Endodermal cell (in vitro differentiated cells): Measurements from ENCODE around the gene PSMB7. TPM values are rescaled to one million over a fixed set of nuclear protein-coding genes. Genes with fewer than 3 reads are reported as not detected.

Experiments used
- DNase-seq: peaks from one replicate; pipeline ENCODE4 v3.0.0-alpha.2; 2017
- H3K27ac ChIP-seq: 2 replicates; pipeline ENCODE4 v1.5.1; 2013; ENCODE audit warnings: mild to moderate bottlenecking, low read depth, low read length, moderate library complexity
- H3K27me3 ChIP-seq: 2 replicates; pipeline ENCODE4 v1.6.1; 2013; ENCODE audit warnings: mild to moderate bottlenecking, low read length, moderate library complexity; ENCODE audit not compliant: insufficient read depth, control insufficient read depth, poor library complexity, severe bottlenecking
- H3K36me3 ChIP-seq: 2 replicates; pipeline ENCODE4 v1.7.0; 2013; ENCODE audit warnings: mild to moderate bottlenecking, low read length, moderate library complexity; ENCODE audit not compliant: control insufficient read depth, insufficient read depth
- H3K4me1 ChIP-seq: one replicate; pipeline ENCODE4 v1.7.0; 2013; ENCODE audit warnings: low read length; ENCODE audit not compliant: control insufficient read depth, insufficient read depth
- H3K4me3 ChIP-seq: 2 replicates; pipeline ENCODE4 v1.5.1; 2013; ENCODE audit warnings: mild to moderate bottlenecking, low read length, moderate library complexity
- H3K9ac ChIP-seq: 2 replicates; pipeline ENCODE4 v1.6.1; 2013; ENCODE audit warnings: mild to moderate bottlenecking, low read length, moderate library complexity; ENCODE audit not compliant: poor library complexity, severe bottlenecking; ENCODE audit errors: extremely low read depth
- H3K9me3 ChIP-seq: 2 replicates; pipeline ENCODE4 v1.6.1; 2013; ENCODE audit warnings: mild to moderate bottlenecking, low read length, moderate library complexity; ENCODE audit not compliant: control insufficient read depth
- H3K27ac Mint-ChIP-seq: 2 replicates; pipeline ENCODE4 v1.8.0; 2020; ENCODE audit warnings: mixed read lengths
- H3K27me3 Mint-ChIP-seq: 2 replicates; pipeline ENCODE4 v1.8.0; 2021; ENCODE audit warnings: mild to moderate bottlenecking, mixed read lengths; ENCODE audit not compliant: insufficient read depth
- H3K36me3 Mint-ChIP-seq: 2 replicates; pipeline ENCODE4 v1.8.0; 2020; ENCODE audit warnings: low read depth, mixed read lengths
- H3K4me1 Mint-ChIP-seq: 2 replicates; pipeline ENCODE4 v1.8.0; 2020; ENCODE audit warnings: mixed read lengths
- H3K4me3 Mint-ChIP-seq: 2 replicates; pipeline ENCODE4 v1.8.0; 2020; ENCODE audit warnings: mild to moderate bottlenecking, moderate library complexity, mixed read lengths
- H3K9me3 Mint-ChIP-seq: 2 replicates; pipeline ENCODE4 v1.8.0; 2020; ENCODE audit warnings: mild to moderate bottlenecking, mixed read lengths
- CTCF ChIP-seq: fragments of 200-600 bp; sonication (generic); conservative IDR thresholded peaks from 2 replicates; pipeline ENCODE4 v1.5.0; 2021; ENCODE audit warnings: antibody characterized with exemption, mild to moderate bottlenecking
- WGBS, 2 experiments: methylation state at CpG; one replicate each; pipeline versions ENCODE4 v1.1.5 to v1.1.7; 2013; ENCODE audit warnings: missing lambda C conversion rate in 2 of 2, mixed read lengths in 1 of 2; ENCODE audit not compliant: insufficient coverage in 1 of 2, insufficient read length in 1 of 2; 5-methylcytosine and 5-hydroxymethylcytosine counted together
- total RNA-seq, 2 donors: library from RNA; stranded (reverse); fragmentation: NEBNext Ultra II Directional in 1 of 2; extraction: Animal tissue kit (Norgen Biotek cat#: 25700) in 1 of 2; gene quantifications; 2 replicates in 1 of 2; 3 replicates in 1 of 2; pipeline ENCODE4 v1.2.1, GENCODE V29; 2021

PSMB7 gene
- total RNA-seq, 2 donors from 2014 or later, result 203 to 223 TPM

- Histone ChIP-seq H3K27ac (no peak overlapping the region), H3K9me3 (no peaks in the 10 kb centered on the region), H3K4me1 (no peaks in the 10 kb centered on the region), H3K27me3 (no peaks in the 10 kb centered on the region), H3K9ac (no peak overlapping the region), H3K36me3 (peaks cover 18% of the 10 kb centered on the region), H3K4me3 (no peak overlapping the region)
- Mint-ChIP-seq H3K27ac (no peak overlapping the region), H3K27me3 (no peaks in the 10 kb centered on the region), H3K4me1 (peaks cover 10% of the 10 kb centered on the region), H3K36me3 (peaks cover 6% of the 10 kb centered on the region), H3K9me3 (no peaks in the 10 kb centered on the region), H3K4me3 (no peak overlapping the region)
- WGBS, 2 experiments, result 92 to 98% methylated on average over 2 to 6 of the region's 6 CpGs
- no peak for TF ChIP-seq CTCF
- DNase-seq, result no peak
These were observed 55.8 kb downstream of the PSMB7 start for GRCh38 chr9:124359426-124359825.

GRCh38 chr9:124358631-124359030, 56.6 kb downstream of the PSMB7 start:
- Mint-ChIP-seq H3K4me1 (peaks cover 10% of the 10 kb centered on the region), H3K27ac (peak overlapping the region; percentile 70), H3K9me3 (no peaks in the 10 kb centered on the region), H3K36me3 (peaks cover 11% of the 10 kb centered on the region), H3K27me3 (no peaks in the 10 kb centered on the region), H3K4me3 (no peak overlapping the region)
- H3K9me3 ChIP-seq, result no peaks in the 10 kb centered on the region
- H3K27me3 ChIP-seq, result no peaks in the 10 kb centered on the region
- no peaks in the 10 kb centered on the region for H3K4me1 ChIP-seq
- H3K27ac ChIP-seq, result no peak overlapping the region
- H3K9ac ChIP-seq, result no peak overlapping the region
- peak; percentile 39 for DNase-seq
- H3K36me3 ChIP-seq, result peaks cover 26% of the 10 kb centered on the region
- 97 to 98% methylated on average over 12 to 13 of the region's 13 CpGs for WGBS, 2 experiments
- no peak overlapping the region for H3K4me3 ChIP-seq
- no peak for TF ChIP-seq CTCF

- Histone ChIP-seq H3K36me3 (peaks cover 34% of the 10 kb centered on the region), H3K27ac (no peak overlapping the region), H3K9ac (no peak overlapping the region), H3K4me1 (no peaks in the 10 kb centered on the region), H3K4me3 (no peak overlapping the region), H3K9me3 (no peaks in the 10 kb centered on the region), H3K27me3 (no peaks in the 10 kb centered on the region)
- Mint-ChIP-seq H3K27ac (peak overlapping the region; percentile 70), H3K4me3 (no peak overlapping the region), H3K9me3 (no peaks in the 10 kb centered on the region), H3K4me1 (peaks cover 4% of the 10 kb centered on the region), H3K27me3 (no peaks in the 10 kb centered on the region), H3K36me3 (peaks cover 18% of the 10 kb centered on the region)
- DNase-seq, result peak; percentile 71
- peak; percentile 64 for TF ChIP-seq CTCF
- WGBS, 2 experiments, result 91 to 97% methylated on average over 13 of the region's 13 CpGs
These were observed 57.4 kb downstream of the PSMB7 start for GRCh38 chr9:124357721-124358361.
